Stimulated activated CD4-positive, alpha-beta T cell treated with anti-CD3 and anti-CD28 coated beads, Interleukin-1b, Interleukin-23, amount 100 ng/mL, for 4 hours (primary cell): ENCODE results near the gene TNFSF11.
A peak's percentile ranks its signal among the peaks of the same experiment; 100 is the strongest.
"Not testable (repeated sequence)": the region's sequence is repeated elsewhere in the genome, so short reads cannot be mapped to it uniquely, and the experiment has no call there.

Experiments
- DNase-seq, 2 donors: peaks; one replicate each; pipeline ENCODE4 v3.0.0-alpha.2; 2020; ENCODE audit warnings: low read depth in 2 of 2

The TNFSF11 gene

DNA sequence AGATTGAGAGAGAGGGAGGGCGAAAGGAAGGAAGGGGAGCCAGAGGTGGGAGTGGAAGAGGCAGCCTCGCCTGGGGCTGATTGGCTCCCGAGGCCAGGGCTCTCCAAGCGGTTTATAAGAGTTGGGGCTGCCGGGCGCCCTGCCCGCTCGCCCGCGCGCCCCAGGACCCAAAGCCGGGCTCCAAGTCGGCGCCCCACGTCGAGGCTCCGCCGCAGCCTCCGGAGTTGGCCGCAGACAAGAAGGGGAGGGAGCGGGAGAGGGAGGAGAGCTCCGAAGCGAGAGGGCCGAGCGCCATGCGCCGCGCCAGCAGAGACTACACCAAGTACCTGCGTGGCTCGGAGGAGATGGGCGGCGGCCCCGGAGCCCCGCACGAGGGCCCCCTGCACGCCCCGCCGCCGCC, at the start of gene TNFSF11:
TSS of gene TNFSF11 (plus strand) at position 142 of the 400 bp plus-strand sequence. CDS start at position 294, 152 bp downstream.
- DNase-seq: peak; percentile 9 to 18

GRCh38 chr13:42524487-42525034, 49.4 kb upstream of the TNFSF11 start:
- no peak for DNase-seq

DNA sequence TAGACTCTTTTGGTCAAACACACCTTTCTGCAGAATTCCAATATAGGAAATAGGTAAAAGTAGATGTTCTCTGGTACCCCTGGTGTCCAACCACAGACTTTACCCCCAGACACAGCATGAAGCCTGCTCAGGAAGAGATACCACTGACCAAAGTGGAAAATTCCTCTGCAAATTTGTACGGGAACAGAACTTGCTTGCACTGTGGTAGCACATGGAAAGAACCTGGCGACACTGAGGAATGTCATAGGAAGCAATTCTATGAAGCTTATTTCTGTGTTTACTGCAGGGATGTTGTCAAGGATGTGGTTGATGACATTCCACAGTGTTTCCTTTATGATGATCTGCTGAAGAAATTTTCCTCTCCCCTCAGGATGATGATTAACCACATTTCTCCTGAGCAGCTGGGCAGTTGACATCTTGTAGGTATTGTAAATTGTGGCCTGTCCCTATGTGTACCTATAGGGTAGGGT, 48.9 kb upstream of the TNFSF11 start:
- no peak for DNase-seq

DNA sequence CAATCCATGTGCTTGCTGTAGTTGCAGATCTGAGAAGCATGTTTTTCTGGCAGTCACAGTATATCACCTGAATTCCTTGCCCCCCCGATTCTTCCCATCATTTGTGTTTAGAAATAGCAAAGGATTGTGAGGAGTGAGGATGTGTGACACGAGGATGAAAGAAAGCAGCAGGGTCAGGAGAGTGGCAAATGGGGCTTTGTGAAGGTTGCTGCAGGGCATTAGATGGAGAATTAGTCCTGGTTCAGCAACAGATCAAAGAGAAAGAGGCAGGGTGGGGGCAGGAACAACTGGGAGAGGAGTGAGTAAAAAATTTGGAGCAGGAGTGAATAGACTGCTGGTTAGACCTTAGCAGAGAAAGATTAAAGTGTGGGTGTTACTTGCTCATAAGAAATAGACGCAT, 47.7 kb upstream of the TNFSF11 start:
- DNase-seq: no peak

DNA sequence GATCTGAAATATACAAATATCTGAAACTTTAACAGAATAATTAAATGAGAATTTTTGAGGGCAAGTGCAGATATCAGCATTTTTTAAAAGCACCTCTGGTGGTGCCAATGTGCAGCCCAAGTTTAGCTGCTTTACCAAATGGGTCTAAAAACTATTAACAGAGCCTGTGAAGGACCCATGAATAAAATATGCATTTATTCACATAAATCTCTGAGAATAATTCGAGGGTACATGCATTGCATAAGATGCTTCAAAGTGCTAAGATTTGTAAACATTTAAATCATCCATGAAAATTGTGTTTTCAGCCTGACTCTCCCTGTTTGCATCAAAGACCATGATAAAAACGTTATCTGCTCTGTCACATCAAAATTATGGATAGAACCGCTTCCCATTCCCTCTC, 47.1 kb upstream of the TNFSF11 start:
- no peak for DNase-seq

- DNase-seq: no peak
These were observed 41.2 kb upstream of the TNFSF11 start for GRCh38 chr13:42532561-42533335.

GRCh38 chr13:42533336-42533591, 40.7 kb upstream of the TNFSF11 start:
- no peak for DNase-seq

- DNase-seq: no peak
These were observed 39.2 kb upstream of the TNFSF11 start for GRCh38 chr13:42534785-42535184.

GRCh38 chr13:42538996-42539395, 35.0 kb upstream of the TNFSF11 start:
- no peak for DNase-seq

GRCh38 chr13:42539670-42540069, 34.3 kb upstream of the TNFSF11 start:
- no peak for DNase-seq

- DNase-seq: no peak
These were observed 30.6 kb upstream of the TNFSF11 start for GRCh38 chr13:42543215-42543797.

GRCh38 chr13:42544246-42544926, 29.6 kb upstream of the TNFSF11 start:
- no peak for DNase-seq

GRCh38 chr13:42545842-42546241, 28.1 kb upstream of the TNFSF11 start:
- no peak for DNase-seq

- DNase-seq: no peak
These were observed 26.3 kb upstream of the TNFSF11 start for GRCh38 chr13:42547612-42548011.

GRCh38 chr13:42548731-42549551, 25.0 kb upstream of the TNFSF11 start:
- no peak for DNase-seq

- no peak for DNase-seq
These were observed 24.4 kb upstream of the TNFSF11 start for GRCh38 chr13:42549552-42549936.

- no peak for DNase-seq
These were observed 22.3 kb upstream of the TNFSF11 start for GRCh38 chr13:42551611-42552010.

DNA sequence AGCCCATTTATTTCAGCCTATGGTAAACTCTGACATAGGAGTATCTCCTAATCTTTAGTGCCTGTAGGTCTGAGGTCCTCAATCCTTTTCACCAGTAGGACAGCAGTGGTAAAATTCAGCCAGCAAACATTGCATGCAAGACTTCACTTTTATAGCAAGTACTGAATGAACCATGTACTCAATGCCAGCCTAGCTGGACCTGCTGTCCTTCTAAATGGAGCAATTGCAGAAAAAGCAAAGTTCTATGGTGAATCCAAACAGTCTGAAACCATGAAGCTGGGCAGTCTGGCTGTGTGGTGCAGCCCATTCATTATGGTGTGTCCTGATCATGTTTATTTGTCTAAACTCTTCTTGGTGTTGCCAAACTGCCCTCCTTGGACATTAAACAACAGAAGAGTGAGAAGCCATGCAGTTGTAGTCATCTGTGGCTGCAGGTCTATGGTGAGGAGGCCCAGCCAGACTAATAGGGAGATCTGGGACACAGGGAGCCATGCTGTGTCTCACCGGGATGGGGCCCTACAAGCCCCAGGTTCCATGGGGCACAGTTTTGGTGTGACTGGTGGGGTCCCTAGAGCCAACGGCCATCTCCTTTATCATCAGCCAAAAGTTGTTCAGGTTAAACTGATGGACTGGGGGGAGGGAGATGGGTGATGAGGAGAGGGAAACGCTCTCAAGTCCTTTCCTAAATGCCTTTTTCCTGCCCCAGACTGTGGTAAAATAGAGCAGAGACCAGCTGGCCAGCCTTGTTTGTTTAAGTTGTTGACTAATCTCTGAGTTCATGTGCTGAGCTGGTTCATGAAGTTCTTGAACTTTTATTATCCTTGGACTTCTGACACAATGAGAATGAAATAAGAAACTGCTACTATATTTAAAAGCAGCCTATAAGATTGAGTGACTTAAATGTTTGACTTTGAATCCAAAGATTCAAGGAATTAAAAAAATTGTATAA, 20.6 kb upstream of the TNFSF11 start:
- no peak for DNase-seq

- no peak for DNase-seq
These were observed 14.9 kb upstream of the TNFSF11 start for GRCh38 chr13:42559057-42559456.

DNA sequence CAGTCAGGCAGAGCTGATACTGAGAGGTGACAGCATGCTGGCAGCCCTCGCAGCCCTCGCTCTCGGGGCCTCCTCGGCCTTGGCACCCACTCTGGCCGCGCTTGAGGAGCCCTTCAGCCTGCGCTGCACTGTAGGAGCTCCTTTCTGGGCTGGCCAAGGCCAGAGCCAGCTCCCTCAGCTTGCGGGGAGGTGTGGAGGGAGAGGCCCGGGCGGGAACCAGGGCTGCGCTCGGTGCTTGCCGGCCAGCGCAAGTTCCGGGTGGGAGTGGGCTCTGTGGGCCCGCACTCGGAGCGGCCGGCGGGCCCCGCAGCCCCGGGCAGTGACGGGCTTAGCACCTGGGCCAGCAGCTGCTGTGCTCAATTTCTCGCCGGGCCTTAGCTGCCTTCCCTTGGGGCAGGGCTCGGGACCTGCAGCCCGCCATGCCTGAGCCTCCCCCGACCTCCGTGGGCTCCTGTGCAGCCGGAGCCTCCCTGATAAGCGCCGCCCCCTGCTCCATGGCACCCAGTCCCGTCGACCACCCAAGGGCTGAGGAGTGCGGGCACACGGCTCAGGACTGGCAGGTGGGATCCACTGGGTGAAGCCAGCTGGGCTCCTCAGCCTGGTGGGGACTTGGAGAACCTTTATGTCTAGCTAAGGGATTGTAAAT, 14.3 kb upstream of the TNFSF11 start:
- not testable (repeated sequence) for DNase-seq
